MM.1S (cell line): Measurements from ENCODE around the gene CCDC28B.

Experiments
- CTCF ChIP-seq: fragments of 300-600 bp; sonication (generic); IDR thresholded peaks from 2 replicates; pipeline ENCODE4 v1.5.1; 2016; ENCODE audit warnings: antibody characterized with exemption, low read length, mixed read lengths
- EZH2 ChIP-seq: fragments of 300-600 bp; sonication (generic); optimal IDR thresholded peaks from 2 replicates; pipeline ENCODE3; 2017; ENCODE audit warnings: low read depth, mild to moderate bottlenecking, antibody characterized with exemption, low read length, mixed read lengths
- EZH2phosphoT487 ChIP-seq: fragments of 300-600 bp; sonication (generic); IDR thresholded peaks from 2 replicates; pipeline ENCODE4 v1.6.1; 2018; ENCODE audit warnings: antibody characterized with exemption, low read length

GRCh38 chr1:32201011-32201855 is 838 bp downstream of the CCDC28B start:
- TF ChIP-seq CTCF (no peak), EZH2 (no peak), EZH2phosphoT487 (no peak)
